Ovary (tissue), 9 donors: Measurements from ENCODE around the gene PGP. TPM values are rescaled to one million over a fixed set of nuclear protein-coding genes. Genes with fewer than 3 reads are reported as not detected.

Experiments used
- DNase-seq, 5 donors: peaks; one replicate each; pipeline ENCODE4 v3.0.0-alpha.2; 2019 to 2020
- H3K27ac ChIP-seq, 2 donors: fragments of 200-600 bp; one replicate each; pipeline versions ENCODE4 v1.5.1 to v1.8.0; 2019 to 2022
- H3K27me3 ChIP-seq: fragments of 200-600 bp; one replicate; pipeline ENCODE4 v1.8.0; 2022
- H3K36me3 ChIP-seq: fragments of 200-600 bp; sonication (generic); one replicate; pipeline ENCODE4 v1.5.1; 2019
- H3K4me1 ChIP-seq: one replicate; pipeline ENCODE4 v1.8.1; 2013; ENCODE audit warnings: mild to moderate bottlenecking, moderate library complexity; ENCODE audit not compliant: insufficient read depth
- H3K4me3 ChIP-seq: fragments of 200-600 bp; sonication (generic); one replicate; pipeline ENCODE4 v1.5.1; 2017
- H3K9me3 ChIP-seq, 2 donors: fragments of 200-600 bp in 1 of 2; sonication (generic) in 1 of 2; one replicate each; pipeline versions ENCODE4 v1.5.1 to v1.8.1; 2013 to 2019; ENCODE audit warnings: mild to moderate bottlenecking in 1 of 2, moderate library complexity in 1 of 2
- CTCF ChIP-seq, 3 donors: fragments of 450-650 bp in 2 of 3; fragments of 200-600 bp in 1 of 3; IDR thresholded peaks; one replicate each; pipeline versions ENCODE4 v1.5.1 to v1.8.0; 2016 to 2022; ENCODE audit warnings: antibody characterized with exemption in 3 of 3, mild to moderate bottlenecking in 1 of 3
- EP300 ChIP-seq: sonication (generic); formaldehyde crosslinking; IDR thresholded peaks from one replicate; pipeline ENCODE4 v1.6.1; 2017; ENCODE audit warnings: antibody characterized with exemption
- POLR2A ChIP-seq: fragments of 450-650 bp; IDR thresholded peaks from one replicate; pipeline ENCODE4 v1.6.1; 2017; ENCODE audit warnings: antibody characterized with exemption, mild to moderate bottlenecking, moderate library complexity
- WGBS, 3 donors: extraction: QIAGEN DNeasy Blood & Tissue Kit in 1 of 3; methylation state at CpG; one replicate each; pipeline versions ENCODE4 v1.1.5 to v1.1.7; 2013 to 2017; 5-methylcytosine and 5-hydroxymethylcytosine counted together
- intact Hi-C, 4 donors: fragments of 100-400 bp; cut with DNase I; formaldehyde crosslinking; loops; one replicate each; pipeline versions ENCODE4 v1.11.0 to v1.15.1; 2022 to 2023
- polyA plus RNA-seq, 2 donors: library from polyadenylated mRNA; stranded (reverse); fragments of 200-250 nt in 1 of 2; fragments of 350-450 nt in 1 of 2; fragmentation: Illumina TruSeq in 1 of 2; extraction: RNeasy Lipid Tissue Mini Kit (QIAGEN cat#74804) in 1 of 2; gene quantifications; one replicate each; pipeline ENCODE4 v1.2.3, GENCODE V29; 2013 to 2014
- total RNA-seq, 7 donors: library from RNA; depleted of rRNA in 2 of 7; stranded (reverse); fragments of >200 nt in 2 of 7; fragmentation: NEBNext Ultra II Directional in 3 of 7; extraction: Animal tissue kit (Norgen Biotek cat#: 25700) in 3 of 7; gene quantifications; one replicate each; pipeline versions ENCODE4 v1.1.0 to v1.2.4, GENCODE V29; 2016 to 2023
- donor health status: DM: no; HTN: no; CAD: no; lungs with moderate emphysema.
- donor health status: DM: no; HTN: no; CAD: no.
- donor health status: Bipolar disorder and iron deficiency.
- donor health status: DM: yes; HTN: yes; CAD: no.
- donor health status: DM: no; HTN: no; CAD: no.
- donor health status: DM: yes; HTN: yes; CAD: no.

PGP gene
- total and polyA plus RNA-seq, 9 donors = 2.5 to 12.3 (median 6.9) TPM

DNA sequence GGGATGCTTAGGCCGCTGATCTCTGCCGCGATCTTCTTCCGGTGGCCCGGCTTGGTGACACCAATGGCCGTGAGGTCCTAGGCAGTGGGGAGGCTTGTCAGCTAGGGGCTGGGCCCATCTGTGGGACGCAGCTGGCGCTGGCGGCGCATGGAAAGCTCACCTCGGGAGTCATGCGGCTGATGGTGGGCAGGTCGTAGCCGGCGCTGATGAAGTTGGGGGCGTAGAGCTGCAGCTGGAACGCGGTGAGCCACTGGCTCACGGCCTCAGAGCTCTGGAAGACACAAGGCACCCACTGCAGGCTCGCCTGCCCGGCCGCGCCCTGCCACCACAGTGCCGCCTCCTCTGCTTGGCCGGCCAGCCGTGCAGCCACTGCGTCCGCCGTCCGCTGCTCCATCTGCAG lies 31.0 kb downstream of the PGP start:
- WGBS, 3 donors = 91 to 93% (median 92%) methylated on average over 27 to 30 of the region's 30 CpGs
- Histone ChIP-seq H3K36me3 (no peaks in the 10 kb centered on the region), H3K27ac (no peak overlapping the region), H3K4me3 (no peak overlapping the region), H3K27me3 (no peaks in the 10 kb centered on the region), H3K9me3 (no peaks in the 10 kb centered on the region), H3K4me1 (no peaks in the 10 kb centered on the region)
- DNase-seq = no peak
- TF ChIP-seq EP300 (no peak), CTCF (IDR thresholded peaks at IDR 0.05) (no peak), POLR2A (no peak)
- intact Hi-C loops = no loop called here

DNA sequence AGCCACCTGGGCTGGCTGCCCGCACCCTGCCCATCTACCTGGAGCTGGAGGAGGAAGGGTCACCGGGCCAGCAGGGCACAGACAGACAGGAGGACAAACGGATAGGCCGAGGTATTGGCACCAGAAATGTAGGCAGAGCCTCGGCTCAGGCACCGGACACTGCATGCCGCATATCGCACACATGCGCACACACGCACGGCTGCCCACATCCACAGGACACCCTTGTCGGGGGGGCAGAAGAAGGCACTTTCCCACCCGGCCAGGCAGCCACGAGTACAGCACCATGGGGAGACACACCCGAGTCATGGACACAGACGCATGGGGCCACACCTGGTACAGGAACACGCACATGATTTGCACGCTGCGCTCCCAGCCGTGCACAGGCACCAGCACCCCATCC lies 32.7 kb downstream of the PGP start:
- H3K36me3 ChIP-seq = no peaks in the 10 kb centered on the region
- no peak overlapping the region for H3K4me3 ChIP-seq
- TF ChIP-seq POLR2A (no peak), EP300 (no peak), CTCF (IDR thresholded peaks at IDR 0.05) (no peak)
- no peaks in the 10 kb centered on the region for H3K4me1 ChIP-seq
- H3K27ac ChIP-seq = no peak overlapping the region
- WGBS, 3 donors = 87 to 93% (median 89%) methylated on average over 20 of the region's 20 CpGs
- H3K9me3 ChIP-seq = no peaks in the 10 kb centered on the region
- no peak for DNase-seq
- H3K27me3 ChIP-seq = no peaks in the 10 kb centered on the region
- intact Hi-C loops = no loop called here

DNA sequence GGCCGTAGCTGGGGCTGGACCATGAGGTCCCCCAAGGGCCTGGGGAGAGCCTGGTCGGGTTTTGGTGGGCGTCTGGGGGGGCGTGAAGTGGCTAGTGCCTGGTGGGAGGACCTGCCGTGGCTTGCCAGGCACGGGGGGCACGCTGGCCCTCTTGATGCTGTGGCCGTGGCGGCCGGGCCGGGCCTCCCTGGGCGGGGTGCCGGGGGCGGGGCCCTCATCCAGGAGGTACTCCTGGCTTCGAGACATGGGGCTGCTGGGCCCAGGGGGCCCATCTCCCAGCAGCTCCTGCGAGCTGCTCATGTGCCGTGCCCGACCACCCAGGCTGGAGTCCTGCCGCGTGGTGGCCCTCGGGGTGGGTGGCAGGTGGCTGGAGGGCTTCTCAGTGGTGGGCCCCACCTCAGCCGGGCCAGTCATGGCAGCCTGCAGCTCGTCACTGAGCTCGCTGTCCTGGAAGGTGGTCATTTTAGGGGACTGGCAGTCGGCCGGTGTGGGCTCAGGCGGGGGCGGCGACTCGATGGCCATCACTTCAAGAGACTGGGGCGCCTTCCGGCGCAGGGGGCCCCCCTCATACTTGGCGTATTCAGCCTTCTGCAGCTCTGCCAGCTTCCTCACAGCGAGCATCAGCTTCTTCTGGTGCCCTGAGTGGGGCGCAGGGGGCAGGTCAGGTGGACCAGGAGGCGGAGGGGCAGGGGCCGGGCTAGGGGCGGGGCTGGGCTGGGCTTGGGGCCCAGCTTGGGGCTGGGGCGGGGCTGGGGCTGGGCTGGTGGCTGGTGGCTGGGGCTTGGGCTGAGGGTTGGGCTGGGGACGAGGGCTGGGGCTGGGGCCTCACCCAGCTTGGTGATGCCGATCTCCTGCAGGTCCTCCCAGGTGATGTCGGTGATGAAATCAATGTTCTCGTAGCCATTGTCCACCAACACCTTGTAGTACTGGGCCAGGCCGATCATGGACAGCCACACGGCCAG lies 33.4 kb downstream of the PGP start:
- Histone ChIP-seq H3K36me3 (no peaks in the 10 kb centered on the region), H3K4me3 (no peak overlapping the region), H3K4me1 (no peaks in the 10 kb centered on the region), H3K27me3 (no peaks in the 10 kb centered on the region), H3K27ac (no peak overlapping the region), H3K9me3 (no peaks in the 10 kb centered on the region)
- intact Hi-C loops = no loop called here
- no peak for TF ChIP-seq CTCF (IDR thresholded peaks at IDR 0.05)
- TF ChIP-seq POLR2A = no peak
- TF ChIP-seq EP300 = no peak
- 86 to 89% (median 88%) methylated on average over 19 to 46 of the region's 46 CpGs for WGBS, 3 donors
- DNase-seq = no peak

- Histone ChIP-seq H3K9me3 (no peaks in the 10 kb centered on the region), H3K27ac (no peak overlapping the region), H3K4me1 (no peaks in the 10 kb centered on the region), H3K4me3 (no peak overlapping the region), H3K36me3 (no peaks in the 10 kb centered on the region), H3K27me3 (no peaks in the 10 kb centered on the region)
- no peak for TF ChIP-seq CTCF (IDR thresholded peaks at IDR 0.05)
- no peak for TF ChIP-seq POLR2A
- TF ChIP-seq EP300 = no peak
- DNase-seq = no peak
- intact Hi-C loops = no loop called here
- WGBS, 3 donors = 94 to 96% (median 96%) methylated on average over 42 to 43 of the region's 43 CpGs
Observed at GRCh38 chr16:2180461-2180860, 34.2 kb downstream of the PGP start.
